Parathyroid adenoma (tissue), 2 donors: ENCODE data around the gene RHOG.

ENCODE experiments used
- H2AFZ ChIP-seq: fragments of 300-600 bp; sonication (generic); one replicate; pipeline ENCODE4 v1.7.0; 2017; ENCODE audit warnings: antibody characterized with exemption, mild to moderate bottlenecking
- H3K27ac ChIP-seq: fragments of 300-600 bp; sonication (generic); one replicate; pipeline ENCODE4 v1.7.0; 2017
- H3K27me3 ChIP-seq: fragments of 300-600 bp; sonication (generic); one replicate; pipeline ENCODE4 v1.7.0; 2017; ENCODE audit warnings: low read length; ENCODE audit not compliant: control insufficient read depth, insufficient read depth
- H3K36me3 ChIP-seq: fragments of 300-600 bp; sonication (generic); one replicate; pipeline ENCODE4 v1.7.0; 2017; ENCODE audit warnings: low read length; ENCODE audit not compliant: control insufficient read depth, insufficient read depth
- H3K4me1 ChIP-seq: fragments of 300-600 bp; sonication (generic); one replicate; pipeline ENCODE4 v1.7.0; 2017; ENCODE audit warnings: control low read depth
- H3K4me2 ChIP-seq: fragments of 300-600 bp; sonication (generic); one replicate; pipeline ENCODE4 v1.7.0; 2017; ENCODE audit warnings: low read length
- H3K4me3 ChIP-seq: fragments of 300-600 bp; sonication (generic); one replicate; pipeline ENCODE4 v1.7.0; 2017; ENCODE audit warnings: low read depth, low read length
- H3K79me2 ChIP-seq: fragments of 300-600 bp; sonication (generic); one replicate; pipeline ENCODE4 v1.7.0; 2017; ENCODE audit warnings: control low read depth
- H3K9ac ChIP-seq: fragments of 300-600 bp; sonication (generic); one replicate; pipeline ENCODE4 v1.7.0; 2017; ENCODE audit warnings: mild to moderate bottlenecking
- H3K9me3 ChIP-seq: fragments of 300-600 bp; sonication (generic); one replicate; pipeline ENCODE4 v1.7.0; 2017; ENCODE audit warnings: low read length; ENCODE audit not compliant: control insufficient read depth
- CTCF ChIP-seq: fragments of 300-600 bp; sonication (generic); IDR thresholded peaks from one replicate; pipeline ENCODE4 v1.7.0; 2017; ENCODE audit warnings: antibody characterized with exemption, mild to moderate bottlenecking
- donor health status: primary hyperparathyroidism.

The RHOG gene

GRCh38 chr11:3841426-3842350 lies 929 bp upstream of the RHOG start:
- Histone ChIP-seq H3K4me2 (peak overlapping the region; percentile 69), H2AFZ (peak overlapping the region; percentile 88), H3K4me3 (peak overlapping the region; percentile 57), H3K4me1 (peaks cover 3% of the 10 kb centered on the region), H3K36me3 (no peaks in the 10 kb centered on the region), H3K27ac (peak overlapping the region; percentile 95), H3K79me2 (no peaks in the 10 kb centered on the region), H3K27me3 (no peaks in the 10 kb centered on the region), H3K9me3 (no peaks in the 10 kb centered on the region), H3K9ac (peak overlapping the region; percentile 84)
- peak; percentile 74 for TF ChIP-seq CTCF

GRCh38 chr11:3840004-3840869 lies 522 bp downstream of the RHOG start:
- Histone ChIP-seq H3K4me1 (peaks cover 3% of the 10 kb centered on the region), H3K27me3 (no peaks in the 10 kb centered on the region), H3K4me3 (peak overlapping the region; percentile 57), H3K79me2 (no peaks in the 10 kb centered on the region), H2AFZ (peak overlapping the region; percentile 88), H3K9me3 (no peaks in the 10 kb centered on the region), H3K9ac (peak overlapping the region; percentile 46), H3K27ac (peak overlapping the region; percentile 95), H3K36me3 (no peaks in the 10 kb centered on the region), H3K4me2 (peak overlapping the region; percentile 62)
- no peak for TF ChIP-seq CTCF

GRCh38 chr11:3838504-3838903 lies 2.3 kb downstream of the RHOG start:
- H3K4me3 ChIP-seq: no peak overlapping the region

GRCh38 chr11:3837793-3838192 lies 3.0 kb downstream of the RHOG start:
- no peak overlapping the region for H3K4me2 ChIP-seq
- no peak for TF ChIP-seq CTCF
- no peak overlapping the region for H3K27ac ChIP-seq
- H3K36me3 ChIP-seq: no peaks in the 10 kb centered on the region
- H3K9me3 ChIP-seq: no peaks in the 10 kb centered on the region
- no peak overlapping the region for H3K9ac ChIP-seq
- no peaks in the 10 kb centered on the region for H3K27me3 ChIP-seq
- H3K79me2 ChIP-seq: peaks cover 3% of the 10 kb centered on the region
- no peak overlapping the region for H3K4me3 ChIP-seq
- H2AFZ ChIP-seq: no peak overlapping the region
- peaks cover 3% of the 10 kb centered on the region for H3K4me1 ChIP-seq

More at GRCh38 chr11:3838504-3838903, 2.3 kb downstream of the RHOG start:
- Histone ChIP-seq H3K27ac (no peak overlapping the region), H3K36me3 (no peaks in the 10 kb centered on the region), H3K4me2 (no peak overlapping the region), H2AFZ (no peak overlapping the region), H3K4me1 (peaks cover 3% of the 10 kb centered on the region), H3K9me3 (no peaks in the 10 kb centered on the region), H3K79me2 (peaks cover 3% of the 10 kb centered on the region), H3K9ac (no peak overlapping the region), H3K27me3 (no peaks in the 10 kb centered on the region)
- no peak for TF ChIP-seq CTCF
